ENCODE data around the gene ANO2. TPM values are rescaled to one million over a fixed set of nuclear protein-coding genes. Genes with fewer than 3 reads are reported as not detected.

The ANO2 gene
- total RNA-seq, 1 experiment from 2014 or later = not detected

- peak in 1 of 2 experiments; percentile 33 for DNase-seq (ENCODE audit: low read depth in 1 of 2, low spot score in 2 of 2)
- Histone ChIP-seq H3K4me1 (replicated peaks) (no peaks in the 10 kb centered on the region), H3K27ac (no peak overlapping the region), H3K9me3 (replicated peaks) (no peaks in the 10 kb centered on the region), H3K4me3 (no peak overlapping the region), H3K36me3 (no peaks in the 10 kb centered on the region), H3K27me3 (replicated peaks) (peaks cover 15% of the 10 kb centered on the region)
Observed at GRCh38 chr12:5921966-5922899, 22.8 kb downstream of the ANO2 start.

- Histone ChIP-seq H3K4me3 (no peak overlapping the region), H3K9me3 (replicated peaks) (no peaks in the 10 kb centered on the region), H3K36me3 (no peaks in the 10 kb centered on the region), H3K27me3 (replicated peaks) (peaks cover 15% of the 10 kb centered on the region), H3K27ac (no peak overlapping the region), H3K4me1 (replicated peaks) (no peaks in the 10 kb centered on the region)
- peak in 1 of 2 experiments; percentile 41 for DNase-seq (ENCODE audit: low read depth in 1 of 2, low spot score in 2 of 2)
Observed at GRCh38 chr12:5921027-5921909, 23.8 kb downstream of the ANO2 start.

DNA sequence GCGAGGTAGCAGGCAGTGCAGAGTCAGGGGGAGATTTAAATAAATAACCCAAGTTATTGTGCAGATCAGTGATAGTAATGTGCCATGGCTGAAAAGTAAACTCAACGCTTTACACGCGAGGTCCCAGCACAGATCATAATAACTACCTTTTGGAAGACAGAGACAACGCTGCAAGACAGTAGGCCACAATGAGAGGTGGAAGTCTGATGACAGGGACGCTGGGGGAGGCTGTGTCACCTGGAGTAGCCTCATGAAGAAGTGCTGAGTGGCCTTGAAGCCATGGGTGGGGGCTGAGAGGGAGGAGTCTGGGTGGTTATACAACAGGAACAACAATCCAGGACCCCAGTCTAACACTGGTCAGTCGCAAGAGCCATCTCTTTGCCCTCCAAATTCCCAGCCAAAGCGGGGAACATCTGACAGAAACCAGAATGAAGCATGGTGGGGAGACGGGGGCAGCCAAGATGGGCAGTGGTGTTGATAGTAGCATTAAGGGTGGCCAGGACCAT lies 28.2 kb downstream of the ANO2 start:
- Histone ChIP-seq H3K9me3 (replicated peaks) (no peaks in the 10 kb centered on the region), H3K27ac (no peak overlapping the region), H3K4me3 (no peak overlapping the region), H3K4me1 (replicated peaks) (no peaks in the 10 kb centered on the region), H3K27me3 (replicated peaks) (peaks cover 15% of the 10 kb centered on the region), H3K36me3 (no peaks in the 10 kb centered on the region)
- DNase-seq (ENCODE audit: low read depth in 1 of 2, low spot score in 2 of 2) = no peak

DNA sequence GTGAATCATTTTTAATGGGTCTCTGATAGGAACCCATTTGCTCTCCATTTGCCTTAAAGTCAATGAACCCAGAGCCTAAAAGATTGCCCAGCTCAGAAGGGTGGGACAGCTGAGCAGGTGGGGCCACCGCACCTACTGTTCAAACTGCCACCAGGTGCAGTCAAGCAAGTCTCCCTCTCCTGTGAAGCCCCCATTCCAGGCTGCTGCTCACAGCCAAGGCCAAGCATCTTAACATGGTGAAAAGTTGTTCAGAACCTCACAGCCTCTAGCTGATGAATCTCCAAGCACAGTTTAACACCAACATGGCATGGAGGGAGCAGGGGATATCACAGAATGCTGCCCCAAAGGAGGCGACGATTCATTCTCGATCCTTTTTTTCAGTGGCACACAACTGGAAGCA lies 29.5 kb downstream of the ANO2 start:
- Histone ChIP-seq H3K4me1 (replicated peaks) (no peaks in the 10 kb centered on the region), H3K27me3 (replicated peaks) (peaks cover 20% of the 10 kb centered on the region)

DNA sequence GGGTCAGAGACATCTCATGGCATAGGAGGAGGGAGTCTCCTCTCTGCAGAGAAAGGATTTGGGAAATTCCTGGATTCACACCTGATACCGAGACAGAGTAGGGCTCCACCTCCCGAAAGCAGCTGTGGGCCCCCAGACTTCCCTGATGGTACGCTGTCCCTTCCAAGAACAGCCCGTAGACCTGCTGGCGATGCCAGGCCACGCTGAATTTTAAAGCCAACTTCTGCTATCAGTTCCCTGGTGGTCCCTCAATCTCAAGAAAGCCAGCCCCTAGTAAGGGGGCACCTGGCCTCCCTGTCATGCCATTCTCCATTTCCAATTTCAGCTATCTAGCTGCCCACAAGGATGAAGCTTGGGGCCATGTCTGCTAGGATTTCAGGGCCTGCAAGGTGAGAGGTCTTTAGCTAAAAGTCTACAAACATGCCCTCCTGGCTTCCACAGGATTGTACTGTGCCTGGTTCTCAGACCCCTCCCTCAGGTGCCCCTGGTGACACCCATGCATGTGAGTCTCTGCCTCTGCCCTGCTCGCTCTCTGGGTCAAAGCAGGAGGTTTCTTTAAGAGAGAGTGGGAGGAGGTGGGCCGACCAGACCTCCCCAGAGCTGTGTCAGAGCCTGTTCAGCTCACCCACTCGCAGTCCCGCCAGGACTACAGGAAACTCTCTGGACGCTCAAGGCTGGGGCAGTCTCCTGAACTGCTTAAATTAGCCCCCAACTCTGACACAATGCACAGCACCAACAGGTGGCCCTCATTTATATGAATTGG lies 30.5 kb downstream of the ANO2 start:
- no peak for DNase-seq (ENCODE audit: low read depth in 1 of 2, low spot score in 2 of 2)
- no peaks in the 10 kb centered on the region for H3K4me1 ChIP-seq (replicated peaks)
- no peak overlapping the region for H3K4me3 ChIP-seq
- H3K27ac ChIP-seq = no peak overlapping the region
- H3K36me3 ChIP-seq = no peaks in the 10 kb centered on the region
- H3K27me3 ChIP-seq (replicated peaks) = peaks cover 20% of the 10 kb centered on the region
- no peaks in the 10 kb centered on the region for H3K9me3 ChIP-seq (replicated peaks)

More for the DNA sequence above, 29.5 kb downstream of the ANO2 start:
- H3K27ac ChIP-seq = no peak overlapping the region
- no peak overlapping the region for H3K4me3 ChIP-seq
- H3K9me3 ChIP-seq (replicated peaks) = no peaks in the 10 kb centered on the region
- DNase-seq (ENCODE audit: low read depth in 1 of 2, low spot score in 2 of 2) = no peak
- H3K36me3 ChIP-seq = no peaks in the 10 kb centered on the region

DNA sequence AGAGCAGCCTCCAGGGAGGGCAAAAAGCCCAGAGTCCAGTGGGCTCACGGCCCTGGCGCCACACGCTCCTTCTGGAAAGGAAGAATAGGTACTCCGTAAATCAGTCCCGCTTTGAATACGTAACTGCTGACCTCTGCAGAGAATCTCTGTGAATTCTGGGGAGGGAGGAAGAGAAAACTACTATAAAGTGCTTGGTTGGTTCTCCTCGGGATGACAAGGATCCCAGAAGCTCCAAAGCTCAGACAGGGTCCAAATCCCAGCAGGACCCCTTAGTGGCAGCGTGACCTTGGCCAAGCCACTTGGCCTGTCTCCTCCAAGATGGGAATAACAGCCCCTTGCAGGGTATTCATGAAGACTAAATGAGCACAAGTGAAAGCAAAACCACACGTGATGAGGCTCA lies 31.7 kb downstream of the ANO2 start:
- H3K4me3 ChIP-seq = no peak overlapping the region
- peaks cover 20% of the 10 kb centered on the region for H3K27me3 ChIP-seq (replicated peaks)
- no peaks in the 10 kb centered on the region for H3K4me1 ChIP-seq (replicated peaks)
- H3K9me3 ChIP-seq (replicated peaks) = no peaks in the 10 kb centered on the region
- no peaks in the 10 kb centered on the region for H3K36me3 ChIP-seq
- no peak for DNase-seq (ENCODE audit: low read depth in 1 of 2, low spot score in 2 of 2)
- H3K27ac ChIP-seq = no peak overlapping the region

DNA sequence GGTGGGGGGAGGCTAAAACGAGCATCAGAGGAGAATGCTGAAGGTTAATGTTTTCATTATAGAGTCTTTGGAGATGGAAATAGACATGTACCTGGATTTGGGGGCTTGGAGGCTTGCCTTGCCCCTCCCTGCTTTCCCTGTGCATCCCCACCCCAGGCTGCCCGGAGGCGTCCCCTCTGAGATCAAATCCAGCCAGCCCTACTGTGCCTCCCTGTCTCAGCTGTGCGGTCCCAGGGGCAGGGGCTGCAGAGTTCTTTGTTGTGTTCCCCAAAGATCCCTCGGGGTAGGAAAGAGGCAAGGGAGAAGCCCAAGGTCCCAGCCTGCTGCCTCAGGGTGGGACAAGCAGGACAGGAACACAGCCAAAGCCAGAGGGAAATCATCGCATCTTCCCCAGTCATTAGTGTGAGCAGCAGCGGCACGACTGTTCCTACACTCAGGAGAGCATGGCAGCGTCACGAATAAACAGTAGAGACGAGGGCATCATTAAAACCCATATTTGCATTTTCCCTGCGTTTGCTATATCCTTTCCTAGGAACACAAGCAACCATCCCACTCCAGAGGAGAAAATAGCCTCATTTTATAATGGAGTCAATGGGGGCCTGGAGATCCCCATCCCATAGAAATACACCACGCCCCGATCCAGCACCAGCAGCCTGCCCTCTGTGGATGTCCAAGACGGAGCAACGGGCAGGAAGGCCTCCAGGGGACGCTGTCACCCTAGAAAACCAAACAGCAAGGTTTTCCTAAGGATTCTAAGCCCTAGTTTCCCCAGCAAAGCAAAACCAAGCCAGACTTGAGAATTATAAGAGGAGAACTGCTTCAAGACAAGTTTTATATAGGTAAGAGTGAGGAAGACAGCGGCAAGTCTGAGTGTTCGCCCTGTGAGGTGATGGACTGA lies 32.4 kb downstream of the ANO2 start:
- H3K36me3 ChIP-seq = no peaks in the 10 kb centered on the region
- no peaks in the 10 kb centered on the region for H3K9me3 ChIP-seq (replicated peaks)
- H3K4me3 ChIP-seq = no peak overlapping the region
- peaks cover 20% of the 10 kb centered on the region for H3K27me3 ChIP-seq (replicated peaks)
- DNase-seq (ENCODE audit: low read depth in 1 of 2, low spot score in 2 of 2) = no peak
- H3K4me1 ChIP-seq (replicated peaks) = no peaks in the 10 kb centered on the region
- H3K27ac ChIP-seq = no peak overlapping the region

DNA sequence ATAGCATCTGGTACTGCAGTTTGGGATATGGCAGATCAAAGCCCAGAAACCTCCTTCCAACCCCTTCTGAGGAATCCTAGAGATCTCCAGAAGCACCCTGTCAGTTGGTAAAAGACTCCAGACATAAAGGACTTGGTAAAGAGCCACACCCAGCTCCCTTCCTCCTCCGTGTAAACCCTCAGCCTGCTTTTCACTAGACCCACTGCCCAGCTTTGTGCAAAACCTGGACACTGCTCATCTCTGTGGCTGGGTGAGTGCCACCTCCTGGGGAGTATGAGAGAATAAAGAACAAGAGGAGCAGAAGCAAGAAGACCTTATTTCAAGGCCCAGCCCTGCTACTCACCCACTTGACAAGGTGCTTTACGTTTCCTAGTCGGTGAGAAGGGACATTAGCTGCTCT lies 33.0 kb downstream of the ANO2 start:
- no peak overlapping the region for H3K27ac ChIP-seq
- H3K4me3 ChIP-seq = no peak overlapping the region
- no peaks in the 10 kb centered on the region for H3K36me3 ChIP-seq
- no peak for DNase-seq (ENCODE audit: low read depth in 1 of 2, low spot score in 2 of 2)
- no peaks in the 10 kb centered on the region for H3K9me3 ChIP-seq (replicated peaks)
- no peaks in the 10 kb centered on the region for H3K4me1 ChIP-seq (replicated peaks)
- peaks cover 20% of the 10 kb centered on the region for H3K27me3 ChIP-seq (replicated peaks)

- Histone ChIP-seq H3K27me3 (replicated peaks) (peaks cover 20% of the 10 kb centered on the region), H3K36me3 (no peaks in the 10 kb centered on the region), H3K4me1 (replicated peaks) (no peaks in the 10 kb centered on the region), H3K4me3 (no peak overlapping the region), H3K27ac (no peak overlapping the region), H3K9me3 (replicated peaks) (no peaks in the 10 kb centered on the region)
- no peak for DNase-seq (ENCODE audit: low read depth in 1 of 2, low spot score in 2 of 2)
Observed at GRCh38 chr12:5910790-5911548, 34.1 kb downstream of the ANO2 start.

DNA sequence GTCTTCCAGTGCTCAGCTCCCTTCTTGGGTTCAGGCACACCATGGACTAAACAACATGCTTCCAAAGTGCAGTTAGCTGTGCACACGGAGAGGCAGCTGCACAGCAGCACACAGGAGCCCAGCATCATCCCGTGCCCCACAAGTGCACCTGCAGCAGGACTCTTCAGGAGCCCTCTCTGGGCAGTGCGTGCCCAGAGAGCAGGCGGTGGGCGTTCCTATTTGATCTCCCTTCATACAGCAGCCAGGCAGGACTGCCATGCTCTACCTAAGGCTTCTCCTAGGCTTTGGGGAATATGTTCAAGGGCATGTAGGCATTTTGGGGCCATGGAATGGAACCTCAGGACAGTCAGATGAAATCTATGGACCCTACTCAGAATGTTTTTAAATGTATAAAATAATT lies 35.5 kb downstream of the ANO2 start:
- peak in 1 of 2 experiments; percentile 21 for DNase-seq (ENCODE audit: low read depth in 1 of 2, low spot score in 2 of 2)
- Histone ChIP-seq H3K27ac (no peak overlapping the region), H3K36me3 (no peaks in the 10 kb centered on the region), H3K4me1 (replicated peaks) (no peaks in the 10 kb centered on the region), H3K4me3 (no peak overlapping the region), H3K27me3 (replicated peaks) (peaks cover 15% of the 10 kb centered on the region), H3K9me3 (replicated peaks) (no peaks in the 10 kb centered on the region)

GRCh38 chr12:5908251-5908650 lies 36.8 kb downstream of the ANO2 start:
- H3K4me1 ChIP-seq (replicated peaks) = no peaks in the 10 kb centered on the region
- DNase-seq (ENCODE audit: low read depth in 1 of 2, low spot score in 2 of 2) = peak in 1 of 2 experiments; percentile 17
- H3K9me3 ChIP-seq (replicated peaks) = no peaks in the 10 kb centered on the region
- no peak overlapping the region for H3K4me3 ChIP-seq
- H3K27ac ChIP-seq = no peak overlapping the region
- H3K36me3 ChIP-seq = no peaks in the 10 kb centered on the region
- H3K27me3 ChIP-seq (replicated peaks) = peaks cover 9% of the 10 kb centered on the region; the same call in 1 of the 2 replicates

DNA sequence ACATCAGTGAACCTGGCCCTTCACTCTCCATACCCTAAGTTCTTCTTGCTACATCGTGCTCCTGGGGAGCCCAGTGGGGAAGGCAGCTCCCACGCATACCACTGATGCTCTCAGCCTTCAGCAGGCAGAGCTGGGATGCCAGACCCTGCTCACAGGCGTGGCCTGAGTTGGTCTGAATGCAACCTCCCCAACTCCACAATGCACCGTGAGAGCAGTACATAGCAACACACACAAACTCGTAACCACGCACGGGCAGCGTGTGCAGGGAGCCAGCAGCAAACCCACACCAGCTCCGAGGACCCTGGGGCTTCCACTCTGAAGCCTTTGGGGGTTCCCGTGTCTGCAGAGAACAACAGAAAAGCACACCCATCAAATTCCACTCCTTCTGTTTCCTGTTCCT lies 37.3 kb downstream of the ANO2 start:
- Histone ChIP-seq H3K9me3 (replicated peaks) (no peaks in the 10 kb centered on the region), H3K27me3 (replicated peaks) (peaks cover 6% of the 10 kb centered on the region; the same call in 1 of the 2 replicates), H3K27ac (no peak overlapping the region), H3K4me1 (replicated peaks) (no peaks in the 10 kb centered on the region), H3K4me3 (no peak overlapping the region), H3K36me3 (no peaks in the 10 kb centered on the region)
- DNase-seq (ENCODE audit: low read depth in 1 of 2, low spot score in 2 of 2) = peak in 1 of 2 experiments; percentile 21
